IMR-90 (cell line): ENCODE results near the gene PTMS. TPM values are rescaled to one million over a fixed set of nuclear protein-coding genes. Genes with fewer than 3 reads are reported as not detected.

Source experiments
- ATAC-seq: fragments of 200-7000 bp; cut with Tn5 transposase; 2 replicates; pipeline ENCODE4 v1.9.1; 2020; ENCODE audit warnings: low read depth, mild to moderate bottlenecking, moderate library complexity
- BruUV-seq: library from RNA; stranded (reverse); fragments of 400-500 nt; replicated peaks from 2 replicates; lab custom pipeline; 2021; lab: Mats Ljungman, UMichigan
- CTCF ChIA-PET: fragments of 300-600 bp; formaldehyde crosslinking; extraction: SDS; loops from one replicate; lab custom pipeline; 2021; ENCODE audit warnings: antibody characterized with exemption; lab: Yijun Ruan, JAX
- POLR2A ChIA-PET: fragments of 300-600 bp; sonication (Branson Sonifier 250); formaldehyde crosslinking; loops from one replicate; lab custom pipeline; 2022; ENCODE audit warnings: antibody characterized with exemption; ENCODE audit not compliant: unreplicated experiment; lab: Charles Lee
- DNase-seq: peaks from one replicate; pipeline ENCODE4 v3.0.0; 2013
- H2AFZ ChIP-seq: replicated peaks from 2 replicates; pipeline ENCODE3; 2013; ENCODE audit warnings: low read length, mild to moderate bottlenecking; ENCODE audit not compliant: poor library complexity
- H2AK5ac ChIP-seq: 2 replicates; pipeline ENCODE4 v1.6.1; 2013; ENCODE audit warnings: low read depth, low read length, inconsistent platforms
- H2AK9ac ChIP-seq: replicated peaks from 2 replicates; pipeline ENCODE3; 2013; ENCODE audit warnings: mild to moderate bottlenecking, low read depth, low read length, moderate library complexity; ENCODE audit not compliant: poor library complexity
- H2BK120ac ChIP-seq: 2 replicates; pipeline ENCODE4 v1.6.1; 2013; ENCODE audit warnings: low read depth, low read length, inconsistent platforms
- H2BK15ac ChIP-seq: 3 replicates; pipeline ENCODE4 v1.6.1; 2013; ENCODE audit warnings: low read depth, low read length, inconsistent platforms
- H2BK20ac ChIP-seq: 2 replicates; pipeline ENCODE4 v1.6.1; 2013; ENCODE audit warnings: low read depth, mild to moderate bottlenecking, inconsistent platforms, low read length, moderate library complexity
- H2BK5ac ChIP-seq: 2 replicates; pipeline ENCODE4 v1.6.1; 2013; ENCODE audit warnings: mild to moderate bottlenecking, low read depth, low read length, inconsistent platforms; ENCODE audit not compliant: poor library complexity, severe bottlenecking
- H3K14ac ChIP-seq: replicated peaks from 2 replicates; pipeline ENCODE4 v1.6.1; 2013; ENCODE audit warnings: low read depth, low read length, inconsistent platforms
- H3K18ac ChIP-seq: 2 replicates; pipeline ENCODE4 v1.6.1; 2013; ENCODE audit warnings: low read depth, low read length, control low read depth
- H3K23ac ChIP-seq: 2 replicates; pipeline ENCODE4 v1.6.1; 2013; ENCODE audit warnings: low read depth, low read length, inconsistent platforms
- H3K27ac ChIP-seq: 2 replicates; pipeline ENCODE4 v1.5.1; 2013; ENCODE audit warnings: mild to moderate bottlenecking, control low read depth, low read length; ENCODE audit not compliant: insufficient read depth
- H3K27me3 ChIP-seq: 2 replicates; pipeline ENCODE4 v1.6.1; 2013; ENCODE audit warnings: low read length; ENCODE audit not compliant: control insufficient read depth, insufficient read depth
- H3K36me3 ChIP-seq: 2 replicates; pipeline ENCODE4 v1.6.1; 2013; ENCODE audit warnings: low read length, mixed read lengths; ENCODE audit not compliant: control insufficient read depth, insufficient read depth
- H3K4ac ChIP-seq: 2 replicates; pipeline ENCODE4 v1.6.1; 2013; ENCODE audit warnings: low read depth, low read length, inconsistent platforms
- H3K4me1 ChIP-seq: 2 replicates; pipeline ENCODE4 v1.6.1; 2013; ENCODE audit warnings: low read length, mixed read lengths; ENCODE audit not compliant: control insufficient read depth, insufficient read depth
- H3K4me2 ChIP-seq: 2 replicates; pipeline ENCODE4 v1.6.1; 2013; ENCODE audit warnings: low read depth, mild to moderate bottlenecking, control low read depth, low read length, moderate library complexity
- H3K4me3 ChIP-seq: 2 replicates; pipeline ENCODE4 v1.5.1; 2013; ENCODE audit warnings: low read depth, mild to moderate bottlenecking, control low read depth, low read length, moderate library complexity; ENCODE audit not compliant: insufficient read depth
- H3K56ac ChIP-seq: 2 replicates; pipeline ENCODE4 v1.6.1; 2013; ENCODE audit warnings: low read length, inconsistent platforms; ENCODE audit not compliant: insufficient read depth; ENCODE audit errors: extremely low read depth
- H3K79me1 ChIP-seq, 2 experiments: 2 replicates each; pipeline ENCODE4 v1.6.1; 2013; ENCODE audit warnings: low read length in 2 of 2, inconsistent platforms in 1 of 2, low read depth in 1 of 2
- H3K9ac ChIP-seq: 2 replicates; pipeline ENCODE4 v1.6.1; 2013; ENCODE audit warnings: low read depth, low read length, control low read depth
- H3K9me1 ChIP-seq: 2 replicates; pipeline ENCODE4 v1.6.1; 2013; ENCODE audit warnings: low read length, inconsistent platforms; ENCODE audit not compliant: insufficient read depth
- H3K9me3 ChIP-seq: 2 replicates; pipeline ENCODE4 v1.6.1; 2013; ENCODE audit warnings: low read length; ENCODE audit not compliant: control insufficient read depth, insufficient read depth
- H4K20me1 ChIP-seq: 2 replicates; pipeline ENCODE4 v1.6.1; 2013; ENCODE audit warnings: low read length, inconsistent platforms; ENCODE audit not compliant: insufficient read depth
- H4K5ac ChIP-seq: 2 replicates; pipeline ENCODE4 v1.6.1; 2013; ENCODE audit warnings: mild to moderate bottlenecking, low read depth, low read length, control low read depth
- H4K8ac ChIP-seq, 2 experiments: 2 replicates each; pipeline ENCODE4 v1.6.1; 2013; ENCODE audit warnings: low read depth in 2 of 2, low read length in 2 of 2, control low read depth in 1 of 2, inconsistent platforms in 1 of 2
- H4K91ac ChIP-seq: 2 replicates; pipeline ENCODE4 v1.6.1; 2013; ENCODE audit warnings: low read depth, low read length, inconsistent platforms; ENCODE audit not compliant: insufficient read depth
- CEBPB ChIP-seq: IDR thresholded peaks from 2 replicates; pipeline ENCODE4 v1.6.1; 2012; ENCODE audit warnings: low read depth, low read length, improper control_type of control experiment
- MAFK ChIP-seq: IDR thresholded peaks from 2 replicates; pipeline ENCODE4 v1.6.1; 2012; ENCODE audit warnings: low read depth, low read length, improper control_type of control experiment
- MXI1 ChIP-seq: IDR thresholded peaks from 2 replicates; pipeline ENCODE4 v1.6.1; 2012; ENCODE audit warnings: low read depth, mild to moderate bottlenecking, low read length, moderate library complexity, borderline replicate concordance
- POLR2A ChIP-seq: IDR thresholded peaks from 2 replicates; pipeline ENCODE4 v1.6.1; 2012; ENCODE audit warnings: mild to moderate bottlenecking, low read depth, low read length
- RAD21 ChIP-seq: IDR thresholded peaks from 2 replicates; pipeline ENCODE4 v1.6.1; 2012; ENCODE audit warnings: low read length, improper control_type of control experiment
- SMC3 ChIP-seq: fragments of 150-350 bp; IDR thresholded peaks from 2 replicates; pipeline ENCODE4 v1.6.1; 2016; ENCODE audit warnings: low read depth, mild to moderate bottlenecking, antibody characterized with exemption, low read length, moderate library complexity
- WGBS, 2 experiments: methylation state at CpG; one replicate each; pipeline versions ENCODE4 v1.1.5 to v1.1.7; 2013; ENCODE audit warnings: missing lambda C conversion rate in 2 of 2; ENCODE audit not compliant: insufficient read length in 1 of 2; ENCODE audit errors: extremely low coverage in 2 of 2; 5-methylcytosine and 5-hydroxymethylcytosine counted together
- dilution Hi-C: fragments of 300-500 bp; cut with HindIII; formaldehyde crosslinking; loops from one replicate; pipeline ENCODE4 v1.14.3; 2018; ENCODE audit warnings: low sequenced_read_pairs; ENCODE audit not compliant: unreplicated experiment
- in situ Hi-C: fragments of 300-500 bp; cut with MboI; formaldehyde crosslinking; loops from 3 replicates; pipeline ENCODE4 v1.14.3; 2019; ENCODE audit warnings: low sequenced_read_pairs, inconsistent platforms, mixed read lengths
- intact Hi-C: fragments of 100-400 bp; cut with micrococcal nuclease; formaldehyde crosslinking; loops from 2 replicates; pipeline ENCODE4 v1.10.0; 2022
- polyA plus RNA-seq, 3 experiments: library from polyadenylated mRNA; depleted of rRNA; stranded (reverse); fragments of >200 nt; gene quantifications; 2 replicates each; pipeline ENCODE4 v1.2.3, GENCODE V29; 2012; ENCODE audit warnings: low replicate concordance in 1 of 3
- total RNA-seq: library from RNA; depleted of rRNA; stranded (reverse); fragments of >200 nt; gene quantifications from 2 replicates; pipeline ENCODE4 v1.2.3, GENCODE V29; 2012
- TF ChIP-seq, protein P1 (sequence below): fragments of 150-350 bp; IDR thresholded peaks from 2 replicates; pipeline ENCODE4 v1.6.1; 2017; ENCODE audit warnings: mild to moderate bottlenecking, antibody characterized with exemption, low read length, low read depth

Gene PTMS
- total and polyA plus RNA-seq, 2 of the 4 experiments (the other 2 are of a cell fraction), result 17.2 to 275 TPM

- Histone ChIP-seq H3K14ac (no peak overlapping the region), H3K79me1 (peaks cover 22 to 36% of the 10 kb centered on the region in 2 experiments), H4K91ac (no peak overlapping the region), H2AK5ac (no peak overlapping the region), H2BK5ac (no peak overlapping the region), H3K4ac (no peak overlapping the region), H4K8ac (no peak overlapping the region), H3K27me3 (no peaks in the 10 kb centered on the region), H3K56ac (no peak overlapping the region), H3K4me1 (peaks cover 5% of the 10 kb centered on the region), H3K9me3 (no peaks in the 10 kb centered on the region), H3K23ac (no peak overlapping the region), H3K9ac (no peak overlapping the region), H3K18ac (no peak overlapping the region), H4K5ac (no peak overlapping the region), H3K4me2 (no peak overlapping the region), H4K20me1 (peaks cover 16% of the 10 kb centered on the region), H3K4me3 (no peak overlapping the region), H2AK9ac (no peak overlapping the region), H2AFZ (no peak overlapping the region), H2BK20ac (no peak overlapping the region), H3K27ac (no peak overlapping the region), H2BK15ac (no peak overlapping the region), H3K36me3 (peaks cover 56% of the 10 kb centered on the region), H2BK120ac (no peak overlapping the region), H3K9me1 (peaks cover 4% of the 10 kb centered on the region)
- intact Hi-C loops (no loop called here), in situ Hi-C loops (no loop called here), dilution Hi-C loops (no loop called here)
- no TSS peak for BruUV-seq
- POLR2A ChIA-PET, result no interaction called here
- DNase-seq (no peak), ATAC-seq (no peak)
- 97% methylated on average over 14 of the region's 28 CpGs; no CpG with 5 or more reads in 1 of the 2 experiments for WGBS, 2 experiments
- CTCF ChIA-PET, result no interaction called here
- no peak for TF ChIP-seq SMC3
- TF ChIP-seq, protein P1, sequence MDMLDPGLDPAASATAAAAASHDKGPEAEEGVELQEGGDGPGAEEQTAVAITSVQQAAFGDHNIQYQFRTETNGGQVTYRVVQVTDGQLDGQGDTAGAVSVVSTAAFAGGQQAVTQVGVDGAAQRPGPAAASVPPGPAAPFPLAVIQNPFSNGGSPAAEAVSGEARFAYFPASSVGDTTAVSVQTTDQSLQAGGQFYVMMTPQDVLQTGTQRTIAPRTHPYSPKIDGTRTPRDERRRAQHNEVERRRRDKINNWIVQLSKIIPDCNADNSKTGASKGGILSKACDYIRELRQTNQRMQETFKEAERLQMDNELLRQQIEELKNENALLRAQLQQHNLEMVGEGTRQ, result no peak
- no peak for TF ChIP-seq MXI1
- no peak for TF ChIP-seq RAD21
- TF ChIP-seq POLR2A, result no peak
- TF ChIP-seq MAFK, result no peak
- TF ChIP-seq CEBPB, result no peak
Observed at GRCh38 chr12:6748761-6749160, 17.4 kb upstream of the PTMS start.
